DLD1 (cell line): ENCODE measurements around the gene SPINK6.

Source experiments
- in situ Hi-C: cut with HindIII; loops from 2 replicates; pipeline ENCODE4 v1.10.0; 2017; ENCODE audit warnings: low sequenced_read_pairs

The SPINK6 gene

DNA sequence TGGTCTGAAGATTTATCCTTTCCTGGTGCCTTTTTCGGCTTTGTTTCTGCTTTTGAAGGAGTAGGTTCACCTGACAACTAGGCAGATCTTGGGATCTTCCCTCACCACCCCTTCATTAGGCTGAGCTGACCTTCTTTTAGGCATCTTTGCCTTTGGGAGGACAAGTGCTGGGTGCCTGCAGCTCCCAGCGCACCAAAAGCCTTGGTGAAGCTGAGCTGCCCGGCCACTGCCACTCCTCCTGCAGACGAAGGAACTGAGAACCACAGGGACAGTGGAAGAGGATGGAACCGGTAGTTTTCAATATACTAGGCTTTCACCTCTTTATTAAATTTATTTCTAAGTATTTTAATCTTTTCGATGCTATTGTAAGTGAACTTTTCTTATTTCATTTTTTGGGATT is 18.7 kb downstream of the SPINK6 start:
- in situ Hi-C loops = no loop called here

DNA sequence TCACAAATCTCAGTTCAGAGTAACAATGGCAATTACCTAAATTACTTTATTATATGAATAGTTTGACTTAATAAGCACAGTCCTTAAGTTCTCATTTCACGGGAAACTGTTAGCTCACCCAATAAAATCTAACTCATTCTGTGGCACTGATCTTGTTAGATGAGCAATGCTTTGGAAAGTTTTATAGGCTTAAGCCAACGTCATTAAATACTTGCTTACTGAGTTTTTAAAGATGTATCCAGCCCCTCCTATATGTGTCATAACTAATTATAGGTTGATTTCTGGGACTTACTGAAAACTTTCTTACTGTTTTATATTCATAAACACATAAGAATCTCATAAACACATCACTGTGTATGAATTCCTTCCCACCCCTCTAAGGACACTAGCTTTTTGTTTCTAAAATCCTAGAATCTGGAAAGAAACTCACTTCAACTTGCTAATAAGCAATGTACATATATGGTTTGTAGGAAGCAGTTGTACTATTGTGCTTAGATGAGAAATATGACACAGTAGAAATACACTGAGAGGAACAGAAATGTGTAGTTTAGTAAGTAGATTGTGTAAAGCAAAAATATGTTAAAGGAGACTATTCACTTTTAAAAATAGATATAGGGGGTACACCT is 21.4 kb downstream of the SPINK6 start:
- in situ Hi-C loops = no loop called here

DNA sequence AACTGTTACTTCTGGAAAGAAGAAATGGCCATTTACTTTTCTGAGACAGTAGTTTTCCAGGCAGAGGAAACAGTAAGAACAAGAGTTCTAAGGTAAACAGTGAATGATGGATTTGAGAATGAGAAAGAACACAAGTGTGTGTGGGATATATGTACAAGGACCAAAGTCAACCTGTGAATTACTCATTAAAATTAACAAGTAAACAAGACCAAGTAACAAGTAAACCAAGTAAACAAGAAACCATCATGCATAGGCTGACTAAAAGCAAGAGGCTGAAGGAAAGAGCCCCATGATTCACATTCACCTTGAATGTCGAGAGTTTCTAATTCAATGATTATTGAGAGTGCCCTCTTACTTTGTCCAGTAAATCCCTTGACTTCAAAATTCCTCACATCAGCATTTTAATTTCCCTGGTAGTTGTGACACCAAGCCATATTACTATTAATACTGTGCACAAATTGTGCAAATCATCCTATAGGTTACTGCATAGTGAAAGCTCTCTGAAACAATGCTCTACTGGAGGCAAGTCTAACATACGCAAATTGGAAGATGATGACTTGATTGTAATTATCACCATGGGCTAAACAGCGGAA is 25.6 kb downstream of the SPINK6 start:
- in situ Hi-C loops = no loop called here

DNA sequence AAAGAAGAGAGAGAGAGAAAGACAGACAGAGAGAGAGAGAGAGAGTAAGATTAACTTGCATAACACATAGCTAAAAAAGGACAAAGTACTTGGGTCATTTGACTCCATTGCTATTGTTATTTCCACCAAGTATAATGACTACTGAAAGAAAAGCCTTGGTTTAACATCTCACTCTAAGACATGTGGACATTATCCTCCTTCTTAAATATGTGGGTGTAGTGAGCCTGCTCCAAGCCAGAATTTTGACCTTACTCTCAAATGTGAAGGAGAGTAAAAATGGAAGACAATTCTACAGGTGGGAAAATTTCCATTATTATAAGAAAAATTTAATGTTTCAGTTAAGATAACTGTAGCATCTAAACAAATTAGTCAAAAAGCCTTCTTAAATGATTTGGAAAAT is 27.0 kb downstream of the SPINK6 start:
- in situ Hi-C loops = no loop called here

DNA sequence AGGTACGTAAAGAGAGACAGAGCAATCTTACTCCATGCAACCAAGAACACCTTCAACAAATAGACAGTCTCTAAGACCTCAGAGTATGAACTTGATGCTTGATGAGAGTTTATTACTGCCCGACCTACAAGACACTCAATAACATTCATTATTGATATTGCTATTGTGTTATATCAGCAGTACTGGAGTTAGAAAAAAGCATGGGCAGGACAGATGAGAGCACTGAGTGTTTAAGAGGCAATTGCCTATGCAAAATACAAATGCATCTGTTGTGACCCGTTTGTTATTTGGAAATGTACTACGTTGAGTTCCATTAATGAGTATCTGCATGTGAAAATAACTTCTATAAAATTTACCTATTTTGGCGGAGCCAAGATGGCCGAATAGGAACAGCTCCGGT is 27.4 kb downstream of the SPINK6 start:
- in situ Hi-C loops = no loop called here

DNA sequence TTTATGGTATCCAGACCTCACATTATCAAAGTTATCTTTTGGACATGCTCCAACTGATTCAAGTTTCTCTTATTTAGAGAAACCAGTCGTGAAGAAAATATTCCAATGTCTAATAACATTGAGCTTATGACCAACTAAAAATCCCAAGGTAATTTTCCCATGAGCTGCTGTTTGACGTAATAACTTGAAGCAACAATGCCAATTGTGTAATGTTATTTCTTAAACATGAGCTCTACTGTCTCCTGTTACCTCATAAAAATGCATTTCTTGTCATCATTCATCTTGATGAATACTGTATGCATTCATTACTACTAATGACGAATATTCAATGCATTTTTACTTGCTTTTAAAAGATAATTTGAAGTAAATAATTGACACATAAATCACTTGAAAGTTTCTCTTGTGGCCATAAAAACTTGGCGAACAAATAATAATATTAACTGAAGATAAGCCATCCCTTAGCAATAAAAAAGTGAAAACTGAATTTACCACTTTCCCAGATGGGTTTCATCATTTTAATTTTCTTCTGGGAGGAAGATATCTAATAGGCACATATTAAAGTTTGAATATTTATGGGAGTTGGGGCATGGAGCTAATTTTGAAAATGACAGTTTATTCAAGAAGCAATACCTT is 35.1 kb downstream of the SPINK6 start:
- in situ Hi-C loops = no loop called here

DNA sequence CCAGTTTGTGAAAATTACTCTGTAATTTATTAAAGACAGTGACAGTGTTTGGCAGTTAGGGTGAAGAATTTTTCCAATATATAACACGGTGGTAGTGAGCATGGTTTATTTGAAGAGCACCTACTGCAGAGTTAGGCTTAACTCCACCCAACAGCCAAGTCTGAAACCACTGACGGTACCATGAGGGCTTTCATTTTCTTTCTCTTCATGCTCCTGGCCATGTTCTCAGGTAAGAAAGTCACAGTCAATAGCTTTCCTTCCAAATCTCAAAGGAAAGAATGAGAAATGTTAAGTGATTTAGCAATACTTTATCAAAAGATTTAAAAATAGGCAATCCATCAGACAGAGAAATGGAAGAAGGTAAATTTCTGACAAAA is 35.6 kb downstream of the SPINK6 start, which contains the start of gene MARCOL:
Gene MARCOL, plus strand, starts transcription at position 108 of the 377 bp plus-strand sequence. Its CDS starts 73 bp downstream, at position 181.
- in situ Hi-C loops = no loop called here

DNA sequence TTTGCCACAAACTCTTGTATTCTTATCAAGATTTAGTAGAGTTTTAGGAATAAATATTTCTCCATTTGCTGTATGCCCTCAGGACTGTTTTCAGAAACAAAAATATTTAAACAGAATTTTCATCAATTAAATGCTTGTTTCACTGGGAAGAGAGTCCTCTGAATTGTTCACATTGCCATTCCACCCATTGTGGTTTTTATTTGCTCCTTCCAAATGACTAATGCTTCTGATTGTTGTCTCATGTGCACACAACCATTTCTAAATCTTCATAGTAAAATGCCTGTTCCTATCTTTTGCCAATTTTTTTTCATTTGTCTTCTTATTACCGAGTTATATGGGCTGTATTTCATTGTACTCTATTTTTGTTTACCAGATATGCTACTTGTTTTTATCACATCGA is 46.1 kb downstream of the SPINK6 start:
- in situ Hi-C loops = no loop called here

DNA sequence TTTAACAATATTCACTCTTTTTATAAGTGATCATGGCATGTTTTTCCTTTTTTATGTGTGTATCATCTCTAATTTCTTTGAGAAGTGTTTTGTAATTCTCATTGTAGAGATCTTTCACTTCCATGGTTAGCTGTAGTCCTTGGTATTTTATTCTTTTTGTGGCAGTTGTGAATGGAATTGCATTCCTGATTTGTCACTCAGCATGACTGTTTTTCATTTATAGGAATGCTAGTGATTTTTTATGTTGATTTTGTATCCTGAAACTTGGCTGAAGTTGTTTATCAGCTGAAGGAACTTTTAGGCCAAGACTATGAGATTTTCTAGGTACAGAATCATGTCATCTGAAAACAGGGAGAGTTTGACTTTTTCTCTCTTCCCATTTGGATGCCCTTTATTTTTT is 52.6 kb downstream of the SPINK6 start:
- in situ Hi-C loops = no loop called here

DNA sequence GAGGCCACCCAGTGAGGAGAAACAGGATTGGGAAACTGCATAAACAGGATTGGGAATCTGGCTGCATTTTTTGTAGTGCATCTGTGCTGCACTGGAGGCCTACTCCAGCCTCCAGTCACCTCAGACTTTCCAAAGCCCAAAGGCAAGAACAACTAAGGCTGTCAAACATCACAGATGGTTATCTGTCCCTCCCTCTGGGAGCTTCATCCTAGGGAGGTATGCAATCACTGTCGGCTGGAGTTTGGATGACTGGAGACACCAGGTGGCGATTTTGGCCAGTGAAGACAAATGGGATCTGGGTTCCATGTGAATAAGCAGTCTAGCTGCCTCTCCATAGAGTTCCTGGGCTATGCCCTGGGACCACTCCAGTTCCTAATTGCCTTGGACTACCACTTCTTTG is 56.4 kb downstream of the SPINK6 start:
- in situ Hi-C loops = no loop called here

DNA sequence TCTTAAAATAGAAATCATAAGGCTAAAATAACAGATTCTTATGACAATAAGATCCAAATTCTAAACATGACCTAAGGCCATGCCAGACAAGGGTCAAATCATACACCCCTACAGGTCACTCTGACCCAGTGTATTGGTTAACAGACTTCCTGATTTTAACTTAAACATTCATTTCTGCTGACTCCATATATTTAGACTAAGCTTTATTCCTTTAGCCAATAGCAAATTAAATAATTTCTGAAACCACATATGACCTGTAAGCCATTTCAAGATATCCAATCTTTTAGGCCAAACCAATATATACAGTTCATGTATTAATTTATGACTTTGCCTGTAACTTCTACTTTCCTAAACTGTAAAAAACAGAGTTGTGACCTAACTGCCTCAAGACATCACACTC is 58.4 kb downstream of the SPINK6 start:
- in situ Hi-C loops = no loop called here
